Left ventricle myocardium inferior (tissue), 1 donor: ENCODE results near the gene DDX28. TPM values are rescaled to one million over a fixed set of nuclear protein-coding genes. Genes with fewer than 3 reads are reported as not detected.

Experiments
- DNase-seq: peaks from one replicate; pipeline ENCODE4 v3.0.0-alpha.2; 2020
- H3K27ac ChIP-seq: fragments of 200-600 bp; replicated peaks from 2 replicates; pipeline ENCODE4 v1.8.0; 2021
- H3K27me3 ChIP-seq: fragments of 200-600 bp; 2 replicates; pipeline ENCODE4 v1.8.0; 2021; ENCODE audit warnings: low read depth
- H3K36me3 ChIP-seq: fragments of 200-600 bp; 2 replicates; pipeline ENCODE4 v1.8.0; 2021
- H3K4me1 ChIP-seq: fragments of 200-600 bp; 2 replicates; pipeline ENCODE4 v1.8.0; 2021
- H3K4me3 ChIP-seq: fragments of 200-600 bp; 2 replicates; pipeline ENCODE4 v1.8.0; 2021; ENCODE audit warnings: mild to moderate bottlenecking, moderate library complexity
- H3K9me3 ChIP-seq: fragments of 200-600 bp; replicated peaks from 2 replicates; pipeline ENCODE4 v1.8.0; 2021
- intact Hi-C: fragments of 100-400 bp; cut with micrococcal nuclease; formaldehyde crosslinking; loops from one replicate; pipeline ENCODE4 v1.11.0; 2022
- total RNA-seq: library from RNA; stranded (reverse); fragmentation: NEBNext Ultra II Directional; extraction: Animal tissue kit (Norgen Biotek cat#: 25700); gene quantifications from one replicate; pipeline ENCODE4 v1.2.1, GENCODE V29; 2021
- TF ChIP-seq, protein P1 (sequence below): fragments of 200-600 bp; IDR thresholded peaks from 2 replicates; pipeline ENCODE4 v1.8.0; 2021; ENCODE audit warnings: antibody characterized with exemption, mild to moderate bottlenecking, borderline replicate concordance
- donor health status: DM: no; HTN: yes; CAD: no; lungs with severe emphysema.

DDX28 gene
- total RNA-seq, 1 donor from 2014 or later: 8.9 TPM

DNA sequence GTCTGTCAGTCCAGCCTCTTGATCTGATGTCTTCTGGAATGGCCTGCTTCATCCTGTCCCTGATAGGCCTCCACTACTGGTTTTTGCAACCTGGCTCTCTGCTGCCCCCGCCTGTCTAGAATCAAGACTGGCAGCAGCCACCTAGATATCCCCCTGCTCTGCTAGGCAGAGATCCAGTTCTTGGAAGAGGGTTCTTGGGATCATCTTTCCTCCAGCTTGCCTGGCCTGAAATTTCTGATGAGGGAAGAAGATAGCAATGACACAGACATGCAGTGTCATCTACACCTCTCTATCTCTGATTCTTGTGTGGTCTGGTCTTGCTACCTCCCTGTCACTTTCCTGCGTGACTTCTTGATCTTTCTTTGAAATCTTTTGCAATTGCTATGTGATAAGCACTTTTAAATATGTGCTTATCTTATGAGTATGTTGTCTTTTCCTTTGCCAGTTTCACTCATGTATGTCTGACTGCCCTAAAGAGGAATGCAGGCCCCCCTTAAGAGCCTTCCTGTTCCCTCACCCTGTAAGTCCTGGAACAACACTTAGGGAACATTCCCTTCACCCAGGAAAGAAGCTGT, 41.8 kb upstream of the DDX28 start:
- H3K4me1 ChIP-seq: peaks cover 37% of the 10 kb centered on the region
- DNase-seq: peak; percentile 63
- H3K9me3 ChIP-seq: no peaks in the 10 kb centered on the region
- peaks cover 4% of the 10 kb centered on the region for H3K36me3 ChIP-seq
- H3K27ac ChIP-seq: peak overlapping the region; percentile 60
- TF ChIP-seq, protein P1, sequence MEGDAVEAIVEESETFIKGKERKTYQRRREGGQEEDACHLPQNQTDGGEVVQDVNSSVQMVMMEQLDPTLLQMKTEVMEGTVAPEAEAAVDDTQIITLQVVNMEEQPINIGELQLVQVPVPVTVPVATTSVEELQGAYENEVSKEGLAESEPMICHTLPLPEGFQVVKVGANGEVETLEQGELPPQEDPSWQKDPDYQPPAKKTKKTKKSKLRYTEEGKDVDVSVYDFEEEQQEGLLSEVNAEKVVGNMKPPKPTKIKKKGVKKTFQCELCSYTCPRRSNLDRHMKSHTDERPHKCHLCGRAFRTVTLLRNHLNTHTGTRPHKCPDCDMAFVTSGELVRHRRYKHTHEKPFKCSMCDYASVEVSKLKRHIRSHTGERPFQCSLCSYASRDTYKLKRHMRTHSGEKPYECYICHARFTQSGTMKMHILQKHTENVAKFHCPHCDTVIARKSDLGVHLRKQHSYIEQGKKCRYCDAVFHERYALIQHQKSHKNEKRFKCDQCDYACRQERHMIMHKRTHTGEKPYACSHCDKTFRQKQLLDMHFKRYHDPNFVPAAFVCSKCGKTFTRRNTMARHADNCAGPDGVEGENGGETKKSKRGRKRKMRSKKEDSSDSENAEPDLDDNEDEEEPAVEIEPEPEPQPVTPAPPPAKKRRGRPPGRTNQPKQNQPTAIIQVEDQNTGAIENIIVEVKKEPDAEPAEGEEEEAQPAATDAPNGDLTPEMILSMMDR: peak; percentile 90
- intact Hi-C loops: no loop called here
- H3K27me3 ChIP-seq: no peaks in the 10 kb centered on the region
- H3K4me3 ChIP-seq: no peak overlapping the region

DNA sequence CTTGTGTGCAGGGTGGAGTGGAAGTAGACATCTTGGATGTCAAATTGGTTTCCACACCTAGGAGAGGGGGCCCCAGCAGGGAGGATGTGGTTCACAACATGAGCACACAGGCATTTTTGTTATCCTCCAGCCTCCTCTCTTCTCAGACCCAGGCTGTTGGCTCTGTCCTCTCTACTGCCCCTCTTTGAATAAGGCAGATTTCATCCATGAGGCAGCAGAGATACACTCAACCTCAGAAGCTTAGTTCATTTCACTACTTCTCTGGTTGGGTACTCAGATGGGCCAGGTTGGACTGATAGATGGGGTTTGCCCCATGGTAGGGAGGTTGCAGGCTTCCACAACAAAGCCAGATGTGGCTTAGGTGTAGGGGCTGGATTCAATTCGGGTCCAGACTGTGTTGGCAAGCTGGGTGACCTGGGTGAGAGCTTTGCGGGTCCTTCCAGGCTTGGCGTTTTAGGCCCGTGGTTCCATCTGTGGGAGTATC, 39.9 kb upstream of the DDX28 start:
- Histone ChIP-seq H3K27ac (no peak overlapping the region), H3K4me1 (peaks cover 23% of the 10 kb centered on the region), H3K4me3 (no peak overlapping the region), H3K9me3 (no peaks in the 10 kb centered on the region), H3K27me3 (no peaks in the 10 kb centered on the region), H3K36me3 (peaks cover 8% of the 10 kb centered on the region)
- intact Hi-C loops: no loop called here
- TF ChIP-seq, protein P1: no peak
- no peak for DNase-seq

DNA sequence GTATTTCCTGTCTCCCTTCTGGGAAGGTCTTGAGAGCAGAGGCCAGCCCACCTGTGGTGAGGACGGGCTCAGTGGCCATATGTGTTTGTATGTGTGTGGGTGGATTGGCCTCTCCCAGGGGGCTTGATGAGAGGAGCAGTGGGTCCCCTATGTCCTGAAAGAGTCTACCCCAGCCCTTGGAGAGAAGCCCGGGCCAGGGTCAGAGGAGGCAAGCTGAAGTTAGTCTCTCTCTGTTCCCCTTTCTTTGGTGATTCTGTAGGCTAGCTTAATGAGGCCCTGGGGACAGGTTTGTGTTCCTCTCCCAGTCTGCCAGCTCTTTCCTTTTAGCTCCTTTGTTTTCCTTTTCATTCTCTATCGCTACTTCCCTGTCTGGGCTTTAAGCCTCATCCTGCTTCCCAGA, 38.4 kb upstream of the DDX28 start:
- H3K27me3 ChIP-seq: no peaks in the 10 kb centered on the region
- H3K4me3 ChIP-seq: no peak overlapping the region
- H3K9me3 ChIP-seq: no peaks in the 10 kb centered on the region
- H3K36me3 ChIP-seq: peaks cover 11% of the 10 kb centered on the region
- no peak for DNase-seq
- intact Hi-C loops: no loop called here
- no peak overlapping the region for H3K27ac ChIP-seq
- TF ChIP-seq, protein P1: no peak
- H3K4me1 ChIP-seq: peaks cover 23% of the 10 kb centered on the region

DNA sequence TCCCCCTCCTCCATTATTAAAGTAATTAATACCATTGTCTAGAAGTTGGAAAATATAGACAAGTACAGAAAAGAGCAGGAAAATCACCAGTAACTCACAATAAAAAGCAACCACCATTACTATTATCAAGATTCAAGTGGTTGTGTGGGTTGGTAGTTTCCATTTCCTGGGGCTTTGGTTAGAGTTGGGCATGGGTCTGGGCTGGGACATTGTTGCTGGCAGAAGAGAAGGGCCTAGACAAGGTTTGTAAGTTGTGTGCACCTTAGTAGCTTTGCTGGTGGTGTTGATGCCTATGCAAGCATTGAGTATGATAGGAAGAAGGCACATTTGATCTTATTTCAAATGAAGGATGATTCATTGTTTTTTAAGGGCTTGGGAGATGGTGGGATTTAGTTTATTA, 36.8 kb upstream of the DDX28 start:
- intact Hi-C loops: no loop called here
- no peak overlapping the region for H3K4me3 ChIP-seq
- H3K4me1 ChIP-seq: peaks cover 8% of the 10 kb centered on the region
- H3K36me3 ChIP-seq: peaks cover 18% of the 10 kb centered on the region
- peak overlapping the region; percentile 56 for H3K27ac ChIP-seq
- TF ChIP-seq, protein P1: no peak
- H3K9me3 ChIP-seq: no peaks in the 10 kb centered on the region
- DNase-seq: no peak
- no peaks in the 10 kb centered on the region for H3K27me3 ChIP-seq

GRCh38 chr16:68055395-68055794, 32.4 kb upstream of the DDX28 start:
- peaks cover 28% of the 10 kb centered on the region for H3K36me3 ChIP-seq
- TF ChIP-seq, protein P1: no peak
- intact Hi-C loops: no loop called here
- no peaks in the 10 kb centered on the region for H3K9me3 ChIP-seq
- H3K27ac ChIP-seq: no peak overlapping the region
- DNase-seq: no peak
- no peaks in the 10 kb centered on the region for H3K4me1 ChIP-seq
- H3K27me3 ChIP-seq: no peaks in the 10 kb centered on the region
- no peak overlapping the region for H3K4me3 ChIP-seq
